Astrocyte (in vitro differentiated cells and primary cell): ENCODE measurements around the gene PCCA. TPM values are rescaled to one million over a fixed set of nuclear protein-coding genes. Genes with fewer than 3 reads are reported as not detected.

Source experiments
- DNase-seq: peaks from one replicate; pipeline ENCODE4 v3.0.0-alpha.2; 2010; ENCODE audit warnings: low read depth
- FAIRE-seq: peaks from 2 replicates; lab custom pipeline; 2011; peaks lifted over from hg19 to GRCh38; lab: Jason Lieb, UNC
- H2AFZ ChIP-seq: 2 replicates; pipeline ENCODE4 v1.6.0; 2012; ENCODE audit warnings: low read depth, low read length, inconsistent platforms
- H3K27ac ChIP-seq: 2 replicates; pipeline ENCODE4 v1.5.1; 2011; ENCODE audit warnings: low read depth, low read length, inconsistent platforms
- H3K27me3 ChIP-seq: 2 replicates; pipeline ENCODE4 v1.6.0; 2011; ENCODE audit warnings: low read length, inconsistent platforms; ENCODE audit not compliant: insufficient read depth
- H3K36me3 ChIP-seq: 2 replicates; pipeline ENCODE4 v1.5.1; 2011; ENCODE audit warnings: low read length, inconsistent platforms; ENCODE audit not compliant: insufficient read depth
- H3K4me1 ChIP-seq: 2 replicates; pipeline ENCODE4 v1.5.1; 2011; ENCODE audit warnings: low read length, inconsistent platforms; ENCODE audit not compliant: insufficient read depth
- H3K4me2 ChIP-seq: 2 replicates; pipeline ENCODE4 v1.6.0; 2012; ENCODE audit warnings: low read length, inconsistent platforms
- H3K4me3 ChIP-seq: 2 replicates; pipeline ENCODE4 v1.5.1; 2011; ENCODE audit warnings: low read depth, mild to moderate bottlenecking, low read length, inconsistent platforms; ENCODE audit not compliant: insufficient read depth
- H3K79me2 ChIP-seq: 2 replicates; pipeline ENCODE4 v1.6.0; 2012; ENCODE audit warnings: mild to moderate bottlenecking, low read length, inconsistent platforms; ENCODE audit not compliant: insufficient read depth
- H3K9ac ChIP-seq: 2 replicates; pipeline ENCODE4 v1.6.0; 2012; ENCODE audit warnings: mild to moderate bottlenecking, low read length, inconsistent platforms
- H3K9me3 ChIP-seq: 2 replicates; pipeline ENCODE4 v1.5.1; 2012; ENCODE audit warnings: low read depth, mild to moderate bottlenecking, low read length, inconsistent platforms; ENCODE audit not compliant: insufficient read depth
- H4K20me1 ChIP-seq: 2 replicates; pipeline ENCODE4 v1.6.0; 2012; ENCODE audit warnings: low read length, inconsistent platforms; ENCODE audit not compliant: insufficient read depth
- H3K27ac Mint-ChIP-seq: one replicate; pipeline ENCODE4 v1.8.0; 2021; ENCODE audit warnings: mild to moderate bottlenecking, mixed read lengths; ENCODE audit not compliant: unreplicated experiment
- H3K27me3 Mint-ChIP-seq: one replicate; pipeline ENCODE4 v1.8.0; 2021; ENCODE audit warnings: low read depth, mixed read lengths; ENCODE audit not compliant: unreplicated experiment
- H3K36me3 Mint-ChIP-seq: one replicate; pipeline ENCODE4 v1.8.0; 2021; ENCODE audit warnings: low read depth, mixed read lengths; ENCODE audit not compliant: unreplicated experiment
- H3K4me1 Mint-ChIP-seq: one replicate; pipeline ENCODE4 v1.8.0; 2021; ENCODE audit warnings: low read depth, mixed read lengths; ENCODE audit not compliant: unreplicated experiment
- H3K4me3 Mint-ChIP-seq: one replicate; pipeline ENCODE4 v1.8.0; 2021; ENCODE audit warnings: mild to moderate bottlenecking, moderate library complexity, mixed read lengths; ENCODE audit not compliant: unreplicated experiment
- H3K9me3 Mint-ChIP-seq: one replicate; pipeline ENCODE4 v1.8.0; 2021; ENCODE audit warnings: mild to moderate bottlenecking, mixed read lengths; ENCODE audit not compliant: unreplicated experiment
- CTCF ChIP-seq: IDR thresholded peaks from 2 replicates; pipeline ENCODE4 v1.5.1; 2011; ENCODE audit warnings: low read depth, mild to moderate bottlenecking, inconsistent platforms, low read length, moderate library complexity; ENCODE audit not compliant: insufficient read depth
- EZH2 ChIP-seq: IDR thresholded peaks from 2 replicates; pipeline ENCODE4 v1.6.1; 2012; ENCODE audit warnings: mild to moderate bottlenecking, low read length, inconsistent platforms; ENCODE audit not compliant: insufficient read depth
- total RNA-seq: library from RNA; stranded (reverse); gene quantifications from 2 replicates; pipeline ENCODE4 v1.2.1, GENCODE V29; 2021

Gene PCCA
- total RNA-seq, 1 donor from 2014 or later, result 13.9 TPM

DNA sequence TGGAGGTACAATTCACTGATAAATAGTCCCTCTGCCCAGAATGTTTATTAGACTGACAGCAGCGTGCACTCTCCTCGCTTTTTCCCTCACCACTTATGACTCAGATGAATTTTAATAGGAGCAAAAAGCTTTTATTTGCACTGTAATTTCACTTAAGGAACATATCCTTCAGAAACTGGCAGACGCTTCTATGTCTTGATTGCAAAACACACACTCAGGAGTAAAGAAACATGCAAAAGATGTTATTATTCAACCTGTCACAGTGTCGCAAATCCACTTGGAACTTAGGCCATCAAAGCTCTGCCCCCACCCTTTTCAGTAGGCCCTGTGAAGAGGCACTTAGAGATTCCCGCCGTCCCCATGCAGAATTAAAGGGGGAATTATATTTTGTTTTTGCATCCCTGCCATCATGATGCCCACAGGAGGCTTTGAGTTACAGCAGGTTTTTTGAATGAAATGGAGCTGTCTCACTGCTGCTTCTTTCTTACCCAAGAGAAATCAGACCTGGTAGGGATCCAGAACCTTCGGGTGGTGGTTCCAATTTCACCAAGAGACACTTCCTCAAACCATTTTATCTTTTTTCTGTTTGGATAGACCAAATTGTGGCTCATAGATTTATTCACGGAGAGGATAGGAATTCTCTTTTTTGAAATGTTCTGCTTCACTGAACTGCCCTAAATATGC lies 425.2 kb downstream of the PCCA start:
- no peak overlapping the region for H3K27ac Mint-ChIP-seq
- Histone ChIP-seq H4K20me1 (no peaks in the 10 kb centered on the region), H3K9ac (no peak overlapping the region), H3K4me1 (peaks cover 8% of the 10 kb centered on the region), H3K79me2 (no peaks in the 10 kb centered on the region), H3K27ac (no peak overlapping the region), H3K4me2 (peak overlapping the region; percentile 27), H3K9me3 (no peaks in the 10 kb centered on the region), H2AFZ (no peak overlapping the region), H3K36me3 (no peaks in the 10 kb centered on the region), H3K4me3 (no peak overlapping the region), H3K27me3 (no peaks in the 10 kb centered on the region)
- H3K4me3 Mint-ChIP-seq, result no peak overlapping the region
- peaks cover 3% of the 10 kb centered on the region for H3K36me3 Mint-ChIP-seq
- H3K4me1 Mint-ChIP-seq, result peaks cover 7% of the 10 kb centered on the region
- no peak for TF ChIP-seq CTCF
- no peak for TF ChIP-seq EZH2
- no peaks in the 10 kb centered on the region for H3K9me3 Mint-ChIP-seq
- no peaks in the 10 kb centered on the region for H3K27me3 Mint-ChIP-seq
- DNase-seq, result no peak
- no peak for FAIRE-seq

GRCh38 chr13:100514788-100515409 lies 426.0 kb downstream of the PCCA start:
- H3K27ac ChIP-seq, result no peak overlapping the region
- Mint-ChIP-seq H3K4me3 (no peak overlapping the region), H3K27ac (no peak overlapping the region), H3K27me3 (no peaks in the 10 kb centered on the region), H3K9me3 (no peaks in the 10 kb centered on the region), H3K4me1 (peaks cover 7% of the 10 kb centered on the region), H3K36me3 (peaks cover 3% of the 10 kb centered on the region)
- peak overlapping the region; percentile 27 for H3K4me2 ChIP-seq
- H4K20me1 ChIP-seq, result no peaks in the 10 kb centered on the region
- H3K27me3 ChIP-seq, result no peaks in the 10 kb centered on the region
- H3K9ac ChIP-seq, result no peak overlapping the region
- no peaks in the 10 kb centered on the region for H3K9me3 ChIP-seq
- TF ChIP-seq CTCF (peak; percentile 97), EZH2 (no peak)
- FAIRE-seq (peak; percentile 88), DNase-seq (peak; percentile 44)
- no peaks in the 10 kb centered on the region for H3K79me2 ChIP-seq
- H3K4me1 ChIP-seq, result peaks cover 8% of the 10 kb centered on the region
- no peak overlapping the region for H3K4me3 ChIP-seq
- H2AFZ ChIP-seq, result no peak overlapping the region
- H3K36me3 ChIP-seq, result no peaks in the 10 kb centered on the region

GRCh38 chr13:100515410-100515800 lies 426.5 kb downstream of the PCCA start:
- Histone ChIP-seq H2AFZ (no peak overlapping the region), H3K36me3 (no peaks in the 10 kb centered on the region), H3K4me3 (no peak overlapping the region), H3K27ac (no peak overlapping the region), H3K9me3 (no peaks in the 10 kb centered on the region), H3K79me2 (no peaks in the 10 kb centered on the region), H3K27me3 (no peaks in the 10 kb centered on the region), H4K20me1 (no peaks in the 10 kb centered on the region), H3K4me2 (no peak overlapping the region), H3K4me1 (peaks cover 8% of the 10 kb centered on the region), H3K9ac (no peak overlapping the region)
- no peak for TF ChIP-seq CTCF
- no peak for TF ChIP-seq EZH2
- DNase-seq (no peak), FAIRE-seq (no peak)
- Mint-ChIP-seq H3K4me3 (no peak overlapping the region), H3K27me3 (no peaks in the 10 kb centered on the region), H3K27ac (no peak overlapping the region), H3K36me3 (peaks cover 3% of the 10 kb centered on the region), H3K9me3 (no peaks in the 10 kb centered on the region), H3K4me1 (peaks cover 7% of the 10 kb centered on the region)
